ENCODE measurements around the gene LIN7A. TPM values are rescaled to one million over a fixed set of nuclear protein-coding genes. Genes with fewer than 3 reads are reported as not detected.

Gene LIN7A
- total RNA-seq, 3 donors from 2014 or later: 0.36 to 4.1 (median 3.1) TPM

GRCh38 chr12:80968326-80968725, 30.6 kb upstream of the LIN7A start:
- H3K4me3 ChIP-seq: no peak overlapping the region
- no peak for TF ChIP-seq CTCF (IDR thresholded peaks at IDR 0.05)
- no peak for ATAC-seq
- no peaks in the 10 kb centered on the region for H3K4me1 ChIP-seq (ENCODE audit: low read depth)
- H3K36me3 ChIP-seq (ENCODE audit: low read depth): no peaks in the 10 kb centered on the region
- no peaks in the 10 kb centered on the region for H3K9me3 ChIP-seq
- intact Hi-C loops (cut with DNase I, micrococcal nuclease): no loop called here
- DNase-seq: no peak

GRCh38 chr12:80967565-80967964, 29.8 kb upstream of the LIN7A start:
- no peak for ATAC-seq
- Histone ChIP-seq H3K4me1 (ENCODE audit: low read depth) (no peaks in the 10 kb centered on the region), H3K36me3 (ENCODE audit: low read depth) (no peaks in the 10 kb centered on the region), H3K4me3 (no peak overlapping the region), H3K9me3 (no peaks in the 10 kb centered on the region)
- DNase-seq: no peak
- intact Hi-C loops (cut with DNase I, micrococcal nuclease): no loop called here
- no peak for TF ChIP-seq CTCF (IDR thresholded peaks at IDR 0.05)

- no peaks in the 10 kb centered on the region for H3K9me3 ChIP-seq
- no peaks in the 10 kb centered on the region for H3K4me1 ChIP-seq (ENCODE audit: low read depth)
- intact Hi-C loops (cut with DNase I, micrococcal nuclease): no loop called here
- DNase-seq (no peak), ATAC-seq (no peak)
- no peaks in the 10 kb centered on the region for H3K36me3 ChIP-seq (ENCODE audit: low read depth)
- no peak for TF ChIP-seq CTCF (IDR thresholded peaks at IDR 0.05)
- H3K4me3 ChIP-seq: no peak overlapping the region
Measured at GRCh38 chr12:80966001-80966400, 28.3 kb upstream of the LIN7A start.

GRCh38 chr12:80958162-80958561, 20.4 kb upstream of the LIN7A start:
- H3K36me3 ChIP-seq (ENCODE audit: low read depth): no peaks in the 10 kb centered on the region
- no peaks in the 10 kb centered on the region for H3K9me3 ChIP-seq
- ATAC-seq (no peak), DNase-seq (no peak)
- H3K4me3 ChIP-seq: no peak overlapping the region
- intact Hi-C loops (cut with DNase I, micrococcal nuclease): no loop called here
- TF ChIP-seq CTCF (IDR thresholded peaks at IDR 0.05): no peak
- no peaks in the 10 kb centered on the region for H3K4me1 ChIP-seq (ENCODE audit: low read depth)

- no peak for TF ChIP-seq CTCF (IDR thresholded peaks at IDR 0.05)
- H3K4me3 ChIP-seq: no peak overlapping the region
- no peaks in the 10 kb centered on the region for H3K4me1 ChIP-seq (ENCODE audit: low read depth)
- ATAC-seq: no peak
- DNase-seq: no peak
- intact Hi-C loops (cut with DNase I, micrococcal nuclease): no loop called here
- H3K36me3 ChIP-seq (ENCODE audit: low read depth): no peaks in the 10 kb centered on the region
- no peaks in the 10 kb centered on the region for H3K9me3 ChIP-seq
Measured at GRCh38 chr12:80954857-80955520, 17.3 kb upstream of the LIN7A start.

GRCh38 chr12:80952443-80952842, 14.7 kb upstream of the LIN7A start:
- ATAC-seq (no peak), DNase-seq (no peak)
- H3K36me3 ChIP-seq (ENCODE audit: low read depth): no peaks in the 10 kb centered on the region
- H3K4me1 ChIP-seq (ENCODE audit: low read depth): no peaks in the 10 kb centered on the region
- intact Hi-C loops (cut with DNase I, micrococcal nuclease): no loop called here
- no peak overlapping the region for H3K4me3 ChIP-seq
- TF ChIP-seq CTCF (IDR thresholded peaks at IDR 0.05): no peak
- H3K9me3 ChIP-seq: no peaks in the 10 kb centered on the region
